ENCODE results near the gene SPOCK2. TPM values are rescaled to one million over a fixed set of nuclear protein-coding genes. Genes with fewer than 3 reads are reported as not detected.
A peak's percentile ranks its signal among the peaks of the same experiment; 100 is the strongest.

SPOCK2 gene
- total and polyA plus RNA-seq, 2 of the 13 experiments (the other 11 are each of a cell fraction or from before 2014, with no cell fraction given), result 8.6 to 30.6 TPM

- no peak; a peak in 1 of 4 replicates for TF ChIP-seq EP300 (IDR thresholded peaks at IDR 0.05; ENCODE audit: low read depth in 2 of 2, low read length in 2 of 2)
- no peak for TF ChIP-seq EP300 (CRISPR knock-in tag; IDR thresholded peaks at IDR 0.05; ENCODE audit: borderline replicate concordance)
- no peak for TF ChIP-seq ZFYVE20 (CRISPR knock-in tag; IDR thresholded peaks at IDR 0.05; ENCODE audit: borderline replicate concordance, low read depth)
- TF ChIP-seq PRDM10 (CRISPR knock-in tag; IDR thresholded peaks at IDR 0.05; ENCODE audit: low read depth), result no peak
- TF ChIP-seq ZEB1 (IDR thresholded peaks at IDR 0.05; ENCODE audit: insufficient replicate concordance, low read depth), result peak; percentile 13
- no peak for TF ChIP-seq TSC22D2 (CRISPR knock-in tag; IDR thresholded peaks at IDR 0.05; ENCODE audit: borderline replicate concordance)
- TF ChIP-seq ZNF280B (CRISPR knock-in tag; IDR thresholded peaks at IDR 0.05; ENCODE audit: borderline replicate concordance), result no peak
- TF ChIP-seq ATF4 (CRISPR knock-in tag; IDR thresholded peaks at IDR 0.05), result no peak
- TF ChIP-seq ZNF33A (CRISPR knock-in tag; IDR thresholded peaks at IDR 0.05; ENCODE audit: borderline replicate concordance), result no peak
- TF ChIP-seq PPARG (CRISPR knock-in tag; conservative IDR thresholded peaks at IDR 0.05), result 0 out of 2 replicates have a peak, but pooled peaks have one; percentile 15
- no peak for TF ChIP-seq SCMH1 (CRISPR knock-in tag; IDR thresholded peaks at IDR 0.05; ENCODE audit: borderline replicate concordance)
Measured at GRCh38 chr10:72029414-72029813, 58.9 kb downstream of the SPOCK2 start (continued).

Measured in HepG2 (cell line).